Muscle of leg (tissue), 16 donors: ENCODE measurements around the gene TCF21. TPM values are rescaled to one million over a fixed set of nuclear protein-coding genes. Genes with fewer than 3 reads are reported as not detected.
A peak's percentile ranks its signal among the peaks of the same experiment; 100 is the strongest.

Experiments used
- DNase-seq: peaks from one replicate; pipeline ENCODE4 v3.0.0; 2013
- H3K27ac ChIP-seq: one replicate; pipeline ENCODE4 v1.5.1; 2013; ENCODE audit warnings: mild to moderate bottlenecking, low read length, control low read depth
- H3K27me3 ChIP-seq: one replicate; pipeline ENCODE4 v1.6.1; 2013; ENCODE audit warnings: low read length; ENCODE audit not compliant: control insufficient read depth, insufficient read depth
- H3K36me3 ChIP-seq: one replicate; pipeline ENCODE4 v1.6.1; 2013; ENCODE audit warnings: low read length; ENCODE audit not compliant: control insufficient read depth, insufficient read depth
- H3K4me1 ChIP-seq: one replicate; pipeline ENCODE4 v1.6.1; 2013; ENCODE audit warnings: low read length; ENCODE audit not compliant: control insufficient read depth, insufficient read depth
- H3K4me3 ChIP-seq: one replicate; pipeline ENCODE4 v1.5.1; 2013; ENCODE audit warnings: low read length, control low read depth
- H3K9me3 ChIP-seq: replicated peaks from 2 replicates; pipeline ENCODE4 v1.6.1; 2013; ENCODE audit warnings: low read depth, low read length; ENCODE audit not compliant: control insufficient read depth
- WGBS: methylation state at CpG from one replicate; pipeline ENCODE4 v1.1.5; 2013; ENCODE audit warnings: missing lambda C conversion rate; ENCODE audit not compliant: insufficient coverage; 5-methylcytosine and 5-hydroxymethylcytosine counted together
- long read RNA-seq, 11 donors: transcript quantifications; one replicate each; lab custom pipeline, GENCODE V29; 2026
- polyA plus RNA-seq, 8 donors: library from polyadenylated mRNA; unstranded; fragments of 120-200 nt; gene quantifications; one replicate each; pipeline versions ENCODE4 v1.2.1 to v1.2.3, GENCODE V29; 2013; ENCODE audit warnings: inconsistent platforms in 1 of 8, low replicate concordance in 1 of 8; ENCODE audit not compliant: insufficient read length in 8 of 8, insufficient read depth in 1 of 8
- total RNA-seq: library from RNA; stranded (reverse); fragments of 120-200 nt; gene quantifications from one replicate; pipeline ENCODE4 v1.2.4, GENCODE V29; 2013

Gene TCF21
- total RNA-seq, result under 0.01 TPM
- polyA plus RNA-seq, result 1 to 10 TPM in 1 of 8 donors, under 1 TPM in 2, not detected in 5; 0.11 to 4.9 (median 0.11) TPM
- long read RNA-seq, donor 1, result 0 reads
- long read RNA-seq, donor 2, result 0 reads
- long read RNA-seq, donor 3, result 0 reads
- long read RNA-seq, donor 4, full-length matches to known transcripts, result 4 of 4 reads
- long read RNA-seq, donor 4, partial matches to known transcripts, result 0 of 4 reads
- long read RNA-seq, donor 4, other reads (novel, unspliced or antisense), result 0 of 4 reads
- long read RNA-seq, donor 5, result 0 reads
- long read RNA-seq, donor 6, partial matches to known transcripts, result 0 of 1 reads
- long read RNA-seq, donor 6, other reads (novel, unspliced or antisense), result 0 of 1 reads
- long read RNA-seq, donor 7, full-length matches to known transcripts, result 2 of 2 reads
- long read RNA-seq, donor 7, partial matches to known transcripts, result 0 of 2 reads
- long read RNA-seq, donor 7, other reads (novel, unspliced or antisense), result 0 of 2 reads
- long read RNA-seq, donor 8, result 0 reads
- long read RNA-seq, donor 9, result 0 reads
- long read RNA-seq, donor 10, partial matches to known transcripts, result 0 of 1 reads
- long read RNA-seq, donor 10, other reads (novel, unspliced or antisense), result 0 of 1 reads
- long read RNA-seq, donor 11, result 0 reads

- 27% methylated on average over 18 of the region's 22 CpGs for WGBS
- H3K27ac ChIP-seq, result no peak within 1 kb of the TSS
- no peak for DNase-seq
- H3K9me3 ChIP-seq, result no peaks in the 10 kb centered on the region
- H3K36me3 ChIP-seq, result no peaks in the 10 kb centered on the region
- H3K4me3 ChIP-seq, result peak within 1 kb of the TSS; percentile 12
- H3K27me3 ChIP-seq, result peaks cover 63% of the 10 kb centered on the region
- peaks cover 17% of the 10 kb centered on the region for H3K4me1 ChIP-seq
Measured at GRCh38 chr6:133888929-133889556, at the start of gene TCF21. Gene TCF21, plus strand, starts transcription at chr6:133889113. Its CDS starts 285 bp downstream, at chr6:133889398.

- Histone ChIP-seq H3K4me1 (peaks cover 6% of the 10 kb centered on the region), H3K27me3 (peaks cover 4% of the 10 kb centered on the region), H3K27ac (no peak overlapping the region), H3K4me3 (no peak overlapping the region), H3K36me3 (no peaks in the 10 kb centered on the region), H3K9me3 (no peaks in the 10 kb centered on the region)
- WGBS, result no CpG with 5 or more reads among the region's 3 CpGs
- no peak for DNase-seq
Measured at GRCh38 chr6:133841176-133841575, 47.7 kb upstream of the TCF21 start.

- DNase-seq, result no peak
- 80% methylated on average over 1 of the region's 2 CpGs for WGBS
- no peak overlapping the region for H3K27ac ChIP-seq
- no peaks in the 10 kb centered on the region for H3K36me3 ChIP-seq
- H3K27me3 ChIP-seq, result peaks cover under 1% of the 10 kb centered on the region
- H3K4me1 ChIP-seq, result peaks cover under 1% of the 10 kb centered on the region
- no peaks in the 10 kb centered on the region for H3K9me3 ChIP-seq
- H3K4me3 ChIP-seq, result no peak overlapping the region
Measured at GRCh38 chr6:133843098-133843497, 45.8 kb upstream of the TCF21 start.

- Histone ChIP-seq H3K4me3 (no peak overlapping the region), H3K9me3 (no peaks in the 10 kb centered on the region), H3K27ac (no peak overlapping the region), H3K4me1 (no peaks in the 10 kb centered on the region), H3K36me3 (no peaks in the 10 kb centered on the region), H3K27me3 (no peaks in the 10 kb centered on the region)
- no CpG with 5 or more reads among the region's 1 CpG for WGBS
- DNase-seq, result no peak
Measured at GRCh38 chr6:133844709-133845108, 44.2 kb upstream of the TCF21 start.

GRCh38 chr6:133854041-133854363 lies 34.9 kb upstream of the TCF21 start:
- no peak for DNase-seq
- Histone ChIP-seq H3K9me3 (no peaks in the 10 kb centered on the region), H3K4me1 (peaks cover 6% of the 10 kb centered on the region), H3K36me3 (no peaks in the 10 kb centered on the region), H3K27ac (no peak overlapping the region), H3K4me3 (no peak overlapping the region), H3K27me3 (peaks cover 30% of the 10 kb centered on the region)
- WGBS, result 0% methylated on average over 1 of the region's 12 CpGs

- no peaks in the 10 kb centered on the region for H3K36me3 ChIP-seq
- H3K4me3 ChIP-seq, result no peak overlapping the region
- H3K4me1 ChIP-seq, result peaks cover 6% of the 10 kb centered on the region
- peaks cover 30% of the 10 kb centered on the region for H3K27me3 ChIP-seq
- H3K27ac ChIP-seq, result no peak overlapping the region
- WGBS, result 3% methylated on average over 40 of the region's 40 CpGs
- no peaks in the 10 kb centered on the region for H3K9me3 ChIP-seq
- DNase-seq, result no peak
Measured at GRCh38 chr6:133854364-133855275, 34.3 kb upstream of the TCF21 start.

GRCh38 chr6:133855276-133855990 lies 33.5 kb upstream of the TCF21 start:
- peaks cover 6% of the 10 kb centered on the region for H3K4me1 ChIP-seq
- no peak overlapping the region for H3K27ac ChIP-seq
- peaks cover 30% of the 10 kb centered on the region for H3K27me3 ChIP-seq
- no peaks in the 10 kb centered on the region for H3K9me3 ChIP-seq
- no peak overlapping the region for H3K4me3 ChIP-seq
- H3K36me3 ChIP-seq, result no peaks in the 10 kb centered on the region
- WGBS, result 0% methylated on average over 1 of the region's 16 CpGs
- DNase-seq, result no peak

- Histone ChIP-seq H3K4me1 (peaks cover 6% of the 10 kb centered on the region), H3K27me3 (peaks cover 28% of the 10 kb centered on the region), H3K27ac (no peak overlapping the region), H3K4me3 (no peak overlapping the region), H3K36me3 (no peaks in the 10 kb centered on the region), H3K9me3 (no peaks in the 10 kb centered on the region)
- DNase-seq, result no peak
- 0% methylated on average over 1 of the region's 3 CpGs for WGBS
Measured at GRCh38 chr6:133855991-133856370, 32.9 kb upstream of the TCF21 start.

- peaks cover 28% of the 10 kb centered on the region for H3K27me3 ChIP-seq
- no CpG with 5 or more reads among the region's 2 CpGs for WGBS
Measured at GRCh38 chr6:133856911-133857310, 32.0 kb upstream of the TCF21 start.

More at GRCh38 chr6:133856911-133857310, 32.0 kb upstream of the TCF21 start:
- DNase-seq, result no peak
- Histone ChIP-seq H3K9me3 (no peaks in the 10 kb centered on the region), H3K36me3 (no peaks in the 10 kb centered on the region), H3K4me3 (no peak overlapping the region), H3K27ac (no peak overlapping the region), H3K4me1 (peaks cover 6% of the 10 kb centered on the region)
